Measurements from ENCODE around the gene SEPTIN3.

The SEPTIN3 gene

GRCh38 chr22:41969110-41969646, at the start of gene SEPTIN3:
SEPTIN3 (plus strand) TSS chr22:41969443; CDS start chr22:41971493, 2,050 bp downstream.
- DNase-seq (ENCODE audit: low read depth) = no peak

DNA sequence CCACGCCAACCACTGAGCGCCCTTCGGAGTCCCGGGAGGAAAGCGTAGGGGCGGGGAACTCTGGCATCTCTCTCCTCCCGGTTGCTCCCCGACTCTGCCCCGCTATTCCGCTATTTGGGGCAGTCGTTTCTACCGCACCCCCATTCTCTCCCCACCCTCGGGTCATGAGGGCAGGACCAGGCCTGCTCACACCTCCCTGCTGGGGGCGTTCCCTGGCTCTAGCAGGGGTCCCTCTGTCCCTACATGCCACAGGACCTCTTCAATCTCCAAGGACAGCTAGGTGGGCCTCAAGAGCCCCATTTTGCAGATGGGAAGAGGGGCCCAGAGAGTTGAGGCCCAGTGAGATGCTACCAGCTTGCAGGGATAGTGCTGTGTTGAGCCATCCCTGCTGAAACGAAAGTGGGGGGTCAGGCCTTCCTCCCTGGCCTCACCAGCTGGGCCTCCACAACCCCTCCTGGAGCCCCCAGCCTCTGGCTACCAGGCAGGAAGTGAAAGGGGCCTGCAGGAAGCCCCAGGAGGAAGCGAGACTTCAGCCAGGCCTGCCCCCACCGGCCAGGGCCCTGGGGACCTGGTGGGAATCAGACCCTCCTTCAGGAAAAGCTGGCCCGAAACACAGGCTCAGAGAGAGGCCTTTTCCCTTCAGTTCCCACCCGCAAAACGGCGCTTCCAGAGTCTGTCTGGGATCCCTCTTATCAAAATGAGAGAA, 48.8 kb upstream of the SEPTIN3 start:
- no peak for DNase-seq (ENCODE audit: low read depth)

GRCh38 chr22:41922328-41922727, 46.9 kb upstream of the SEPTIN3 start:
- no peak for DNase-seq (ENCODE audit: low read depth)

DNA sequence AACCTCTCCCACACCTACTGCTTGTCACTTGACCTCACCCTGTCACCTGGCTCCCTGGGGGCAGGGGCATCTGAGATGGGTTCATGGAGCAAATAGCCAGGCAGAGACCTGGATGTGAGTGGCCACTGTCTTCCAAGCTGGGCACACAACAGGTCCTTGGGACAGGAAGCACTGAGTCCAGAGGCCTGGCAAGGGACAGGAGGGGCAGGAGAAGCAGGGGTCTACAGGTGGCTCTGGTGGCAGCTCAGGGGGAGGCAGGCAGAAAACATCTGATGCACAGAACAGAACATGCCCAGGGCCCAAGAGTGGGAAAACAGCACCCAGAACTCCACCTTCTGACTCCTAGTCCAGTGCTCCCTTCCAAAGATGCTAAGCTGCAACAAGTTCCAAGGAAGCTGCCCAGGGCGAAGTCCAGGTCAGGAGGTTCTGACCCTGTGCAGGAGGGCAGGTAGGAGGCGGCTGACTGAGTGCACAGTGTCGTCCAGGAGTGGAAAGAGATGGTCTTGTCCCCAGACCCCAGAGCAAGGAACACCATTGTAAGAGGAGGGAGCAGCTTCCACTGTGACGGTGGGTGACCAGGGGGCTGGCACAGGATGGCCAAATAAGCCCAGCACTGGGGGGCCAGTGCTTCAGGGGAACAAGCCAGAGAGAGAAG, 46.2 kb upstream of the SEPTIN3 start:
- DNase-seq (ENCODE audit: low read depth) = no peak

DNA sequence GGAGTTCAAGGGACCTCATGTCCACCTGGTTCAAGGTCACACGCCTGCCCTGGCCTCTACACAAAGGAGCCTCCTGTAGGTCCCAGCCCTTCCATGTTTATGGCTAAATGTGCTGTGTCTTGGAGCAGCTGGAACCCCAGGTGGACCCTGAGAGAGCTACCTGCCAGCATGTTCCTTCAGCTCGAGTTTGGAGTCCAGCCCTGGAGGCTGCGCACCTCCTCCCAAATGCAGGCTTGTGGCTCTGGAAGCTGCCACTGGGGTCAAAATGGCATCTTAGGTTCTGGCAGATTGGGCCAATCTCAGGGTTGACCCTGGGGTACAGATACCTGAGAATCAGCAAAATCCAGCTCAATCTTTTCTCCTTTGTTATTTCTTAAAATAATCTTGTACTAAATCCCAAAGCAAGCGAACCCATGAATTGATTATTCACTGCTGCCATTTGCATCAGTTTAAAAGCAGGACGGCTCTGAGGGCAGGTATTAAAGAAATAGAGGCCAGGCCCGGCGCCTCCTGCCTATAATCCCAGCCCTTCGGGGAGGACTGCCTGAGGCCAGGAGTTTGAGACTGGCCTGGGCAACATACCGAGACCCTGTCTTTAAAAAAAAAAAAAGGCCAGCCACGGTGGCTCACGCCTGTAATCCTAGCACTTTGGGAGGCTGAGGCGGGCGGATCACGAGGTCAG, 45.5 kb upstream of the SEPTIN3 start:
- no peak for DNase-seq (ENCODE audit: low read depth)

GRCh38 chr22:41925783-41926460, 43.3 kb upstream of the SEPTIN3 start:
- DNase-seq (ENCODE audit: low read depth) = no peak

DNA sequence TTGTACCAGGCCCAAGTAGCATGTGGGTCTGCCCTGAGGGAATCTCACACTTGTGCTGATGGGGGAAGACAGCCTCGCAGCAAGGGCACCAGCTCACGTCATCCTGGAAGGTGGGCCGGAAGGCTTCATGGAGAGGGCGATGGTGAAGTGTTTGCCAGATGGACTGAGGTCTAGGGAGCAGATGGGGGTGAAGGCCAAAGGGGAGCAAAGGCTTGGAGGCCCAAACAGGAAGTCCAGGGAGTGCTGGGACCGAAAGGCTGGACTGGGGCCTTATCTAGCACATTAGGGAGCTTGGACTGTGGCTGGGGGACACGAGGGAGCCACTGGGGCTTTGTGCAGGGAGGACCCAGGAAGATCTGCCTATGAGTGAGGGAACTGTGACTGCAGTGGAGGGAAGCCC, 41.4 kb upstream of the SEPTIN3 start:
- no peak for DNase-seq (ENCODE audit: low read depth)

- no peak for DNase-seq (ENCODE audit: low read depth)
Observed at GRCh38 chr22:41928593-41929417, 40.4 kb upstream of the SEPTIN3 start.

DNA sequence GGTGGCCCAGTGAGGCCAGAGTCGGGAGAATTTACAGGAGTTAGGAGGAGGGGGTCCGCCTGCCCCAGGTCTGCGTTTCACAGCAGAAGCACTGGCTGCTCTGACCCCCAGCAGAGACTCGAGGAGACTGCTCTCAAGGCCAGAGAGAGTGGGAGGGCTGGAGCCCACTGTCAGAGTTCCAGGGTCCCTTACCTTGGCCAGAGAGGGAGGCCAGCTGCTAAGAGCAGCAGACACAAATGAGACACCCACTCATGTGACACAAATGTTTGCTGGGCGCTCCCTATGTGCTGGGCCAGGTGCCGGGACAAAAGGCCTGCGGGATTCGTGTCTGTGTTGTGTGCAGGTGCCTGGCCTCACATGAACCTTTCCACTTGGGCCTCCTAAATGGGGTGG, 39.8 kb upstream of the SEPTIN3 start:
- no peak for DNase-seq (ENCODE audit: low read depth)

DNA sequence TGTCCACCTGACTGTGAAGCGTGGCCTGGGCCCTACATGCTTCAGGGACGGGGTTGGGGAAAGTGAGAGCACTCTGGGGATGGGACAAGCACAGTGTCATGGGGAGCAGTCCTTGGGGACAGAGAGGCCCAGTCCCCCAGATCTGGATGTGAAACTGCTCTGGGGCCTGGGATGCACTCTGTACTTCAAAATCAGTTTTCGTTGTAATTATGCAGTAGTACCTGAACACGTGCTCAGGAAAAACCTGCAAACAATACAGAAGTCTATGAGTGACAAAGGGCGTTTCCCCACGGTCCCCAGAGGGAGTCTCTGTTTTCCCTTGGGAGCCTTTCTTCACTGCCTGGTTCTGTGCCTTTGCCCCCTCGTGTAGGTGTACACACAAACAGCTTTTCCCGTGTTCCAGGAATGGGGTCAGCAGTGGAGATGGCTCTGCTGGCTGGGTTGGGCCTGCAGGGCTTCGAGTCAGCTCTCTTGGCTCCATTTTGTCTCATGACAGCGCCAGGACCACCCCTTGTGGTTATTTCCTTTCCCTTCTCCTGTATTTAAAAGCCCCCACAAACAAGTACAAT, 37.5 kb upstream of the SEPTIN3 start:
- no peak for DNase-seq (ENCODE audit: low read depth)

GRCh38 chr22:41932353-41932752, 36.9 kb upstream of the SEPTIN3 start:
- no peak for DNase-seq (ENCODE audit: low read depth)

GRCh38 chr22:41933411-41934177, 35.6 kb upstream of the SEPTIN3 start:
- no peak for DNase-seq (ENCODE audit: low read depth)

DNA sequence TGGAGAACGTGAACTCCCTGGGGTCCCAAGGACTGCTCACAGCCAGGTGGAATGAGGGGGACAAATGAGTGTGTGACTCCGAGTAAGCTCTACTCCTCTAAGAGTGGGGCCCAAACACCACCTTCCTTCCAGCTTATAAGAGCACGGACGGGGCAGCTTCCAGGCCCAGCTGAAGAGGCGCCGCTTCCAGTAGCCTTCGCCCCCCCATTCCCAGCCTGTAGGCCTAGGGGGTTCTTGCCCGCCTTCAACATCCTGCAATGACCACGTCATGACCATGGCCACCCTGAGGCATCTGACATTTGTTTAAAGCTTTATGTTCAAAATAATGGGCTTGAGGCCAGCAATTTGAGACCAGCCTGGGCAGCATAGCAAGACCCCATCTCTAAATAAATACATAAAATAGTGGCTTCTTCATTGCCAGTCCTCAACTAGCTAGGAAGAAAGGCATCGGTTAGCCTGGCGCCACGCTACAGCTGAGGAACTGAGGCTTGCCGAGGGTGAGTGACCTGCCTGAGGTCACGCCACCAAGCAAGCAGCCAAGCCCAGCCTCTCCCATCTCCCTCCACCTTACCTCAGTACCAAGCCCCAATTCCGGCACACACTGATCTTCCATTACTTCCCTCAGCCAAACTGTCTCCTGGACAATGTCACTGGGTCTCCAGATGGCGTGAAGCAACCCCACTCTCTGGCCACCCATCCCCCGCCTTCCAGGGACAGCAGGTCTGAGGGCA, 34.8 kb upstream of the SEPTIN3 start:
- DNase-seq (ENCODE audit: low read depth) = no peak

- DNase-seq (ENCODE audit: low read depth) = no peak
Observed at GRCh38 chr22:41935015-41935351, 34.3 kb upstream of the SEPTIN3 start.

- DNase-seq (ENCODE audit: low read depth) = no peak
Observed at GRCh38 chr22:41935509-41935908, 33.7 kb upstream of the SEPTIN3 start.

DNA sequence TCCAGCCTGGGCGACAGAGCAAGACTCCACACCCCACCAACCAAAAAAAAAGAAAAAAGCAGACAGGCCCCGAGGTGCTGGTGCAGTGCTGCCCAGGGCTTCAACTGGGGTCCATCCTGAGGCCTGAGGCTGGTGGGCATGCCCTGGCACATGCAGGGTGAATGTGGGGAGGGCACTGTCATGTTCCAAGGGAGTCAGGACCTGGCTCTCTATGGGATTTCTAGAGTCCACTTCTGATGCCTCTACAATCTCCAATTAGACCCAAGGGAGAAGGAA, 32.4 kb upstream of the SEPTIN3 start:
- no peak for DNase-seq (ENCODE audit: low read depth)

GRCh38 chr22:41939981-41940831, 29.0 kb upstream of the SEPTIN3 start:
- DNase-seq (ENCODE audit: low read depth) = no peak

GRCh38 chr22:41940832-41941765, 28.1 kb upstream of the SEPTIN3 start:
- DNase-seq (ENCODE audit: low read depth) = peak; percentile 85
